Mesenchymal stem cell (in vitro differentiated cells and primary cell): ENCODE measurements around the gene CYBC1.

Experiments used
- DNase-seq: peaks from one replicate; pipeline ENCODE4 v3.0.0-alpha.2; 2013
- H2AFZ ChIP-seq: one replicate; pipeline ENCODE4 v1.6.1; 2013; ENCODE audit warnings: low read depth, mild to moderate bottlenecking, control low read depth, inconsistent platforms, low read length, moderate library complexity
- H2AK5ac ChIP-seq: 2 replicates; pipeline ENCODE4 v1.6.1; 2013; ENCODE audit warnings: low read length, moderate library complexity, mild to moderate bottlenecking, inconsistent platforms; ENCODE audit not compliant: severe bottlenecking
- H2BK120ac ChIP-seq: one replicate; pipeline ENCODE4 v1.6.1; 2013; ENCODE audit warnings: low read depth, mild to moderate bottlenecking, inconsistent platforms, low read length, moderate library complexity
- H2BK12ac ChIP-seq, 2 experiments: one replicate each; pipeline ENCODE4 v1.6.1; 2013; ENCODE audit warnings: inconsistent platforms in 2 of 2, low read length in 2 of 2, mild to moderate bottlenecking in 2 of 2, moderate library complexity in 2 of 2, control low read depth in 1 of 2
- H2BK15ac ChIP-seq: one replicate; pipeline ENCODE4 v1.6.1; 2013; ENCODE audit warnings: mild to moderate bottlenecking, low read depth, inconsistent platforms; ENCODE audit not compliant: poor library complexity, severe bottlenecking
- H2BK5ac ChIP-seq: 2 replicates; pipeline ENCODE4 v1.6.1; 2013; ENCODE audit warnings: low read depth, mild to moderate bottlenecking, low read length, control low read depth, inconsistent platforms; ENCODE audit not compliant: poor library complexity, severe bottlenecking
- H3K14ac ChIP-seq, 2 experiments: one replicate each; pipeline ENCODE4 v1.6.1; 2013; ENCODE audit warnings: inconsistent platforms in 2 of 2, low read length in 2 of 2, control low read depth in 1 of 2, mild to moderate bottlenecking in 1 of 2, moderate library complexity in 1 of 2
- H3K18ac ChIP-seq, 2 experiments: one replicate each; pipeline ENCODE4 v1.6.1; 2013; ENCODE audit warnings: inconsistent platforms in 2 of 2, low read length in 2 of 2, control low read depth in 1 of 2, low read depth in 1 of 2, mild to moderate bottlenecking in 1 of 2
- H3K23ac ChIP-seq, 2 experiments: one replicate each; pipeline ENCODE4 v1.6.1; 2013; ENCODE audit warnings: inconsistent platforms in 2 of 2, low read length in 2 of 2, mild to moderate bottlenecking in 2 of 2, moderate library complexity in 2 of 2, control low read depth in 1 of 2
- H3K27ac ChIP-seq: 2 replicates; pipeline ENCODE4 v1.5.1; 2013; ENCODE audit warnings: mild to moderate bottlenecking, moderate library complexity, low read length, control low read depth, inconsistent platforms; ENCODE audit not compliant: poor library complexity, severe bottlenecking
- H3K27me3 ChIP-seq, 2 experiments: 2 replicates each; pipeline versions ENCODE4 v1.6.1 to v1.7.0; 2013; ENCODE audit warnings: low read length in 2 of 2, mild to moderate bottlenecking in 2 of 2, moderate library complexity in 2 of 2, control low read depth in 1 of 2, inconsistent platforms in 1 of 2; ENCODE audit not compliant: control insufficient read depth in 1 of 2, insufficient read depth in 1 of 2
- H3K36me3 ChIP-seq, 2 experiments: 2 replicates each; pipeline versions ENCODE4 v1.6.1 to v1.7.0; 2013; ENCODE audit warnings: low read length in 2 of 2, control low read depth in 1 of 2, inconsistent platforms in 1 of 2, low read depth in 1 of 2, mild to moderate bottlenecking in 1 of 2; ENCODE audit not compliant: insufficient read depth in 2 of 2, control insufficient read depth in 1 of 2
- H3K4ac ChIP-seq, 2 experiments: one replicate each; pipeline ENCODE4 v1.6.1; 2013; ENCODE audit warnings: inconsistent platforms in 2 of 2, low read length in 2 of 2, mild to moderate bottlenecking in 2 of 2, moderate library complexity in 2 of 2, control low read depth in 1 of 2, low read depth in 1 of 2
- H3K4me1 ChIP-seq: 2 replicates; pipeline ENCODE4 v1.6.1; 2013; ENCODE audit warnings: low read depth, low read length, control low read depth; ENCODE audit not compliant: control insufficient read depth, insufficient read depth
- H3K4me2 ChIP-seq: 2 replicates; pipeline ENCODE4 v1.6.1; 2013; ENCODE audit warnings: low read length, mild to moderate bottlenecking, inconsistent platforms; ENCODE audit not compliant: poor library complexity, severe bottlenecking
- H3K4me3 ChIP-seq, 2 experiments: 2 replicates each; pipeline versions ENCODE4 v1.5.1 to v1.7.0; 2013; ENCODE audit warnings: low read length in 2 of 2, mild to moderate bottlenecking in 2 of 2, control low read depth in 1 of 2, low read depth in 1 of 2; ENCODE audit not compliant: insufficient read depth in 1 of 2
- H3K79me1 ChIP-seq: replicated peaks from 2 replicates; pipeline ENCODE4 v1.6.1; 2013; ENCODE audit warnings: mild to moderate bottlenecking, control low read depth, low read length, inconsistent platforms; ENCODE audit not compliant: poor library complexity, severe bottlenecking
- H3K9ac ChIP-seq: 2 replicates; pipeline ENCODE4 v1.7.0; 2013; ENCODE audit warnings: mild to moderate bottlenecking, low read length, moderate library complexity
- H3K9me3 ChIP-seq: 2 replicates; pipeline ENCODE4 v1.7.0; 2013; ENCODE audit warnings: mild to moderate bottlenecking, low read length; ENCODE audit not compliant: control insufficient read depth
- H4K8ac ChIP-seq: one replicate; pipeline ENCODE4 v1.6.1; 2013; ENCODE audit warnings: inconsistent platforms, mild to moderate bottlenecking, low read length, moderate library complexity
- H4K91ac ChIP-seq: one replicate; pipeline ENCODE4 v1.6.1; 2013; ENCODE audit warnings: mild to moderate bottlenecking, low read length, inconsistent platforms
- WGBS: methylation state at CpG from one replicate; pipeline ENCODE4 v1.1.7; 2013; ENCODE audit warnings: mixed read lengths; 5-methylcytosine and 5-hydroxymethylcytosine counted together

CYBC1 gene

DNA sequence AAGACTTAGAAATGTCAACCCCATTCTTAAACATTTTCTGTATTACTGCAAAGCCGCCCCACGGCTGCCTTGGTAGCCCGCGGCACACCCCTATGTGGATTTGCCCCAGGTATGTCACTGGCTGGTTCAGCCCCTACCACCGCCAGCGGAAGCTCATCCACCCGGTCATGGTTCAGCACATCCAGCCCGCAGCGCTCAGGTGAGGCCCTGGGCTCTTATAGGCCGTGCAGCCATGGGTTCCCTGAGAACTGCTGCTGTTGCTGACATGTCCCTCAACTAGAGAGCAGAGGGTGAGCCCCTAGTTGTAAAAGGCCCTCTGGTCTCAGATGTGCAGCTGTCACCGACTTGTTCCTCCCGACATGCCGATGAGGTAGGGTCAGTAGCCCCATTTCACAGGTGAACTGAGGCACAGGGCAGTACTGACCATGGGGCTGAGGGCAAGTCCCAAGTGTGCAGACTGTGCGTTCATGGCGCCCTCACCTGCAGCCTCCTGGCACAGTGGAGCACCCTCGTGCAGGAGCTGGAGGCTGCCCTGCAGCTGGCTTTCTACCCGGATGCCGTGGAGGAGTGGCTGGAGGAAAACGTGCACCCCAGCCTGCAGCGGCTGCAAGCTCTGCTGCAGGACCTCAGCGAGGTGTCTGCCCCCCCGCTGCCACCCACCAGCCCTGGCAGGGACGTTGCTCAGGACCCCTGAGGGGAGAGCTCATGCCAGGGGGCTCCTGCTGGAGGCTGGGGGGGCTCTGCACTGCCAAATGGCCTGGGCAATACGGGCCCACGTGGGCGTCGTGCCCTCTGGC is 8.7 kb downstream of the CYBC1 start:
- H2BK15ac ChIP-seq, result no peak overlapping the region
- no peak overlapping the region for H4K8ac ChIP-seq
- no peaks in the 10 kb centered on the region for H3K27me3 ChIP-seq
- no peak for DNase-seq
- no peak overlapping the region for H3K4me2 ChIP-seq
- H3K4me3 ChIP-seq, result no peak overlapping the region
- no peaks in the 10 kb centered on the region for H3K9me3 ChIP-seq
- H3K14ac ChIP-seq, result no peak overlapping the region
- H2AK5ac ChIP-seq, result no peak overlapping the region
- peaks cover 27% of the 10 kb centered on the region for H3K4me1 ChIP-seq
- H3K27ac ChIP-seq, result no peak overlapping the region
- H4K91ac ChIP-seq, result no peak overlapping the region
- H3K9ac ChIP-seq, result no peak overlapping the region
- peaks cover 38 to 85% of the 10 kb centered on the region in 2 experiments for H3K36me3 ChIP-seq
- no peak overlapping the region for H3K23ac ChIP-seq
- no peak overlapping the region for H3K4ac ChIP-seq
- no peak overlapping the region for H2BK12ac ChIP-seq
- no peak overlapping the region for H3K18ac ChIP-seq
- H2BK5ac ChIP-seq, result no peak overlapping the region
- no peak overlapping the region for H2AFZ ChIP-seq
- peaks cover 18% of the 10 kb centered on the region for H3K79me1 ChIP-seq
- no peak overlapping the region for H2BK120ac ChIP-seq
- whole genome bisulfite sequencing, result 92% methylated on average over 27 of the region's 27 CpGs

DNA sequence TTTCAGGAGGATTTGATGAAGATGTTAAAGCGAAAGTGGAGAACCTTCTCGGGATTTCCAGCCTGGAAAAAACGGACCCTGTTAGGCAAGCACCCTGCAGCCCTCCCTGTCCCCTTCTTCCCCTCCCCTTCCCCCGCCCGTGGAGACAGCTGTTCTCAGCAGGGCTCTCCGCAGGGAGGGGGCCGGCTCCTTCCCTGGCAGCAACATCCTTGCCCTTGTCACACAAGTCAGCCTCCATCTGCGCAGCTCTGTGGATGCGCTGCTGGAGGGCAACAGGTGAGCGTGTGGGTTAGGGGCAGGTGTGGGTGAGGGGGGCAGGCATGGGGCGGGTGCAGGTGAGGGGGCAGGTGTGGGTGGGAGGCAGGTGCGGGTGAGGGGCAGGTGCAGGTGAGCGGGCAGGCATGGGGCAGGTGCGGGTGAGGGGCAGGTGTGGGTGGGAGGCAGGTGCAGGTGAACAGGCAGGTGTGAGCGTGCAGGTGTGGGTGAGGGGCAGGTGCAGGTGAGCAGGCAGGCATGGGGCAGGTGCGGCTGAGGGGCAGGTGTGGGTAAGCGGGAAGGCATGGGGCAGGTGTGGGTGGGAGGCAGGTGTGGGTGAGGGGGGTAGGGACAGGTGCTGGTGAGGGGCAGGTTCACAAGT is 9.4 kb downstream of the CYBC1 start:
- no peak overlapping the region for H2BK12ac ChIP-seq
- H3K79me1 ChIP-seq, result peaks cover 11% of the 10 kb centered on the region
- H3K36me3 ChIP-seq, result peaks cover 38 to 85% of the 10 kb centered on the region in 2 experiments
- peaks cover 32% of the 10 kb centered on the region for H3K4me1 ChIP-seq
- DNase-seq, result peak; percentile 11
- no peak overlapping the region for H2BK120ac ChIP-seq
- H4K91ac ChIP-seq, result no peak overlapping the region
- H3K27me3 ChIP-seq, result no peaks in the 10 kb centered on the region
- H2BK5ac ChIP-seq, result no peak overlapping the region
- H3K9ac ChIP-seq, result no peak overlapping the region
- no peak overlapping the region for H3K4me2 ChIP-seq
- H4K8ac ChIP-seq, result no peak overlapping the region
- no peak overlapping the region for H2AK5ac ChIP-seq
- H3K4ac ChIP-seq, result no peak overlapping the region
- no peak overlapping the region for H3K27ac ChIP-seq
- no peak overlapping the region for H3K18ac ChIP-seq
- H3K4me3 ChIP-seq, result no peak overlapping the region
- H3K9me3 ChIP-seq, result no peaks in the 10 kb centered on the region
- WGBS, result 81% methylated on average over 15 of the region's 17 CpGs
- no peak overlapping the region for H2AFZ ChIP-seq
- H2BK15ac ChIP-seq, result no peak overlapping the region
- no peak overlapping the region for H3K23ac ChIP-seq
- no peak overlapping the region for H3K14ac ChIP-seq

- no peak overlapping the region for H2AFZ ChIP-seq
- no peaks in the 10 kb centered on the region for H3K27me3 ChIP-seq
- no peak for DNase-seq
- no peak overlapping the region for H3K9ac ChIP-seq
- no peak overlapping the region for H3K27ac ChIP-seq
- no peak overlapping the region for H3K4me2 ChIP-seq
- H2BK15ac ChIP-seq, result peak overlapping the region; percentile 63
- no peak overlapping the region for H2BK120ac ChIP-seq
- no peak overlapping the region for H2BK5ac ChIP-seq
- H4K8ac ChIP-seq, result no peak overlapping the region
- peaks cover 35 to 84% of the 10 kb centered on the region in 2 experiments for H3K36me3 ChIP-seq
- H4K91ac ChIP-seq, result peak overlapping the region; percentile 1
- H2AK5ac ChIP-seq, result no peak overlapping the region
- peaks cover 5% of the 10 kb centered on the region for H3K79me1 ChIP-seq
- no peak overlapping the region for H2BK12ac ChIP-seq
- WGBS, result 89% methylated on average over 18 of the region's 22 CpGs
- H3K18ac ChIP-seq, result no peak overlapping the region
- no peaks in the 10 kb centered on the region for H3K9me3 ChIP-seq
- peaks cover 32% of the 10 kb centered on the region for H3K4me1 ChIP-seq
- H3K4ac ChIP-seq, result no peak overlapping the region
- H3K23ac ChIP-seq, result no peak overlapping the region
- no peak overlapping the region for H3K4me3 ChIP-seq
- H3K14ac ChIP-seq, result no peak overlapping the region
Observed at GRCh38 chr17:82440469-82440981, 10.0 kb downstream of the CYBC1 start.

DNA sequence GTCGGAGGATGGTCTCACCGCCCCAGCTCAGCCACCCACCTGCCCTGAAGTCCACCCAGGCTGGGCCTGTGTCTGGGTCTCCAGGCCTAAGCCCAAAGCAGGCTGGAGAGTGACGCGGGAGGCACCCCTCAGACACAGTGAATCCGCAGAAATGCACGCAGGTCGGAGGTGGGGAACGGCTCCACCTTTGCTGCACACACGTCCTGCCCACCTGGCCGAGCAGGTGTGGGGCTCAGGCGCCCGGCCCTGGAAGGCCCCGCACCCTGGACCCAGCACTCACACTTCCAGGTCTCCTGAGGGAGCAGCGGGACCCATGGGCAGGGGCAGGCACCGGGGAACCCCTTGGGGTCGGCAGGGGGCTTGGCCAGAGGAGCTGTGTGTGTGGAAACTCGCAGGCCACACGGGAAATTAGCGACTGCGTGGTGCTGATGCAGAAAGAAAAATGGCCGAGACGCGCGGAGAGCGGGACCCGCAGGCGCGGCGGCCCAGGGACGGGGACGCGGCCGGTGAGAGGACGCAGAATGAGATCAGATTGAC is 10.7 kb downstream of the CYBC1 start:
- Histone ChIP-seq H2BK120ac (no peak overlapping the region), H3K4ac (no peak overlapping the region), H3K4me1 (peaks cover 31% of the 10 kb centered on the region), H2AFZ (no peak overlapping the region), H4K91ac (peak overlapping the region; percentile 8), H3K9me3 (no peaks in the 10 kb centered on the region), H3K23ac (no peak overlapping the region), H3K9ac (no peak overlapping the region), H2AK5ac (no peak overlapping the region), H3K4me3 (no peak overlapping the region), H3K36me3 (peaks cover 35 to 82% of the 10 kb centered on the region in 2 experiments), H2BK12ac (no peak overlapping the region), H3K27me3 (no peaks in the 10 kb centered on the region), H3K14ac (no peak overlapping the region), H3K79me1 (no peaks in the 10 kb centered on the region), H2BK15ac (peak overlapping the region; percentile 45), H3K18ac (no peak overlapping the region), H2BK5ac (no peak overlapping the region), H3K4me2 (no peak overlapping the region), H4K8ac (peak overlapping the region; percentile 19), H3K27ac (no peak overlapping the region)
- WGBS, result 95% methylated on average over 34 of the region's 34 CpGs
- DNase-seq, result no peak
